ENCODE data around the gene WRAP73.

WRAP73 gene

DNA sequence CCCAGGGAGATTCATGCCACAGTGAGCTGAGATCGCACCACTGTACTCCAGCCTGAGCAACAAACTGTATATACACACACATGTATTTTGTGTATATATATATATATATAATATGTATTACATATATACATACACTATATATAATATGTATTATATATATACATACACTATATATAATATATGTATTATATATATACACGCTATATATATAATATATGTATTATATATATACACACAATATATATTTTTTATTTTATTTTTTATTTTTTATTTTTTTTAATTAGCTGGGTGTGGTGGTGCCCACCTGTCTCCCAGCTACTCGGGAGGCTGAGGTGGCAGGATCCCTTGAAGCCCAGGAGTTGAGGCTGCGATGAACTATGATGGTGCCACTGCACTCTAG lies 11.7 kb upstream of the WRAP73 start:
- Histone ChIP-seq H3K4me3 (ENCODE audit: low read depth, low read length) (no peak overlapping the region), H3K9me3 (no peaks in the 10 kb centered on the region), H3K36me3 (no peaks in the 10 kb centered on the region), H3K4me1 (peaks cover 3% of the 10 kb centered on the region; the same call in 1 of the 2 replicates), H3K27me3 (no peaks in the 10 kb centered on the region)
- DNase-seq: no peak
- TF ChIP-seq, protein P1, sequence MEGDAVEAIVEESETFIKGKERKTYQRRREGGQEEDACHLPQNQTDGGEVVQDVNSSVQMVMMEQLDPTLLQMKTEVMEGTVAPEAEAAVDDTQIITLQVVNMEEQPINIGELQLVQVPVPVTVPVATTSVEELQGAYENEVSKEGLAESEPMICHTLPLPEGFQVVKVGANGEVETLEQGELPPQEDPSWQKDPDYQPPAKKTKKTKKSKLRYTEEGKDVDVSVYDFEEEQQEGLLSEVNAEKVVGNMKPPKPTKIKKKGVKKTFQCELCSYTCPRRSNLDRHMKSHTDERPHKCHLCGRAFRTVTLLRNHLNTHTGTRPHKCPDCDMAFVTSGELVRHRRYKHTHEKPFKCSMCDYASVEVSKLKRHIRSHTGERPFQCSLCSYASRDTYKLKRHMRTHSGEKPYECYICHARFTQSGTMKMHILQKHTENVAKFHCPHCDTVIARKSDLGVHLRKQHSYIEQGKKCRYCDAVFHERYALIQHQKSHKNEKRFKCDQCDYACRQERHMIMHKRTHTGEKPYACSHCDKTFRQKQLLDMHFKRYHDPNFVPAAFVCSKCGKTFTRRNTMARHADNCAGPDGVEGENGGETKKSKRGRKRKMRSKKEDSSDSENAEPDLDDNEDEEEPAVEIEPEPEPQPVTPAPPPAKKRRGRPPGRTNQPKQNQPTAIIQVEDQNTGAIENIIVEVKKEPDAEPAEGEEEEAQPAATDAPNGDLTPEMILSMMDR (IDR thresholded peaks at IDR 0.05; ENCODE audit: low read depth, low read length): no peak

DNA sequence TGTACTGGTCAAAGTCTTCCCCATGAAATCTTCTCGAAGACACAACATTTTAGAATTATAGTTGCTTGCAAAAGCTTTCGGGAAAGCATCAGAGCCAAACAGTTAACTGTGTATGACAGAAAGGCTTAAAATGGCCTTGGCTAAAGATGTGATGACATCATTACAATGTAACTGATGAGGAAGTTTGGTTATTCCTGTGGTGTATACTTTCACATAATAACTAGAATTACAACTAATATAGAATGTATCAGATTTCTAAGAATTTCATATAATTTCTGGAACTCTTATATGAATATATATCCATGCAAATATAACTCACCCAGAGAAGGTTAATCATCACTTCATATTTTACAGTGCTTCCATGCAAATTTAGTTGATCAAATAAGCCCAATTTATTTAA lies 10.8 kb upstream of the WRAP73 start:
- peaks cover 3% of the 10 kb centered on the region; the same call in 1 of the 2 replicates for H3K4me1 ChIP-seq
- TF ChIP-seq, protein P1 (IDR thresholded peaks at IDR 0.05; ENCODE audit: low read depth, low read length): no peak
- no peak for DNase-seq
- H3K27me3 ChIP-seq: no peaks in the 10 kb centered on the region
- H3K4me3 ChIP-seq (ENCODE audit: low read depth, low read length): no peak overlapping the region
- no peaks in the 10 kb centered on the region for H3K9me3 ChIP-seq
- no peaks in the 10 kb centered on the region for H3K36me3 ChIP-seq

DNA sequence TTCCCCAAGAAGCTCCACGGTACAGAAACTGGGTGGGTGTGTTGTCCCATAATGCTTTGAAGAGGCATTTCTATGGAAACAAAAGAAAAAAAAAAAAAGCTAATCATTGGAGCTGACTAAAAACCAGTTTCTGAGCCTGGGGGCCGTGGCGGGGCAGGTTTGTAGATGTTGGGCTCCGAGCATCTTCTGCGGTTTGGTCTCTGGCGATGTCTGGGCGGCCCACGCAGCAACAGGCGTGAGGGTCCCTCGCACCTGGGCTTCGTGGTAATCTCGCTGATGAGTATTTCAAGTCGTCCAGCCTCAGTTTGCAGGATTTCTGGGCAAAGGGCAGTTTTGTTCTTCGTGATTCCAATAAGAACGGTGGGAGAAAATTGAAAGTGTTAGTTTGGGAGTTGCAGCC lies 9.2 kb upstream of the WRAP73 start:
- Histone ChIP-seq H3K4me3 (ENCODE audit: low read depth, low read length) (no peak overlapping the region), H3K27me3 (no peaks in the 10 kb centered on the region), H3K4me1 (peaks cover 3% of the 10 kb centered on the region; the same call in 1 of the 2 replicates), H3K9me3 (no peaks in the 10 kb centered on the region), H3K36me3 (no peaks in the 10 kb centered on the region)
- TF ChIP-seq, protein P1 (IDR thresholded peaks at IDR 0.05; ENCODE audit: low read depth, low read length): no peak
- no peak for DNase-seq

DNA sequence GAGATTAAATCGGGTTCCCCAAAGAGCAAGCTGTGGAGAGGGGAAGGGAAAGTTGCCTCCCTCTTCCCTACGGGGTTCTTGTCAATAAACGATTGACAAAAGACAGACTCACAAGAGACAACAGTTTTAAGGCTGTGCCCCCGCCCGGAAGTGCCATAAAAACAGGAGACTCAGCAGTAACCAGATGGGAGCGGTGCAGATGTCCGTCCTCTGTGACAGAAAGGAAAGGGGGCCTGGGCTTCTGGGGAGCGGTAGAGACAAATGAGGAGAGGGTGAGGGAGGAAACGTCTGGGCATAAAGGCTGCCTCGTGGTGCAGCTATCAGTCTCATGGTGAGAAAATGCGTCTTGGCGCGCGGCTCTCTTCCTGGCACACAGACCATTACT lies 8.3 kb upstream of the WRAP73 start:
- Histone ChIP-seq H3K9me3 (no peaks in the 10 kb centered on the region), H3K4me1 (peaks cover 3% of the 10 kb centered on the region; the same call in 1 of the 2 replicates), H3K4me3 (ENCODE audit: low read depth, low read length) (no peak overlapping the region), H3K27me3 (no peaks in the 10 kb centered on the region), H3K36me3 (no peaks in the 10 kb centered on the region)
- TF ChIP-seq, protein P1 (IDR thresholded peaks at IDR 0.05; ENCODE audit: low read depth, low read length): no peak
- no peak for DNase-seq

DNA sequence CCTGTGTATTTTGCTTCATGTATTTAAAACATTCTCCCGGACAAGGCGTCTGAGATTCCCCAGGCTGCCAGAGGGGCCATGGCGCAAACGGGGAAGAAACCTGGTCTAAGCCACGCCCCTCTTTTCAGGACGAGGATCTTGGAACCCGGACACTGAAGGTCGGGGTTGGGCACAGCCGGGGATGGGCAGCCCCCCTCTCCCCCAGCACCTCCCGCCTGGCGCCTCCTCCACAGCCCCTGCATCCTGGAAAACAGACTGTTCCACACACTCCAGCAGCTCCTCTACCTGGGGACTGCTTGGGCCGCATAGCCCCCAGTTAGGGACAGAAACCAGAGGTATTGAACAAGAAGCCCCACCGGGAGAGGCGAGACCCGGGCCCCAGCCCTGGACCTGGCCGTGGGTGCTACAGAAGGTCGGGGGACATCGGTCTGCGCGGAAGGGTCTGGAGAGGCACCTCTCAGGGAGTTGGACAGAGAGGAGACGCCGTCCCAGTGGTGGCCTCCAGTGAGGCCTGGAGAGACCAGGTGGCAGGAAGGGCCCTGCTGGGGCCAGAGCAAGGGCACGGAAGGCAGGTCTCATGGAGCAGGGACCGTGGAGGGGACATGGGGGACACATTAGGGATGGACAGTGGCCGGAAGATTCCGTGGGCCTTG lies 7.8 kb upstream of the WRAP73 start:
- TF ChIP-seq, protein P1 (IDR thresholded peaks at IDR 0.05; ENCODE audit: low read depth, low read length): no peak
- H3K36me3 ChIP-seq: no peaks in the 10 kb centered on the region
- H3K4me1 ChIP-seq: peaks cover 3% of the 10 kb centered on the region; the same call in 1 of the 2 replicates
- no peak for DNase-seq
- H3K4me3 ChIP-seq (ENCODE audit: low read depth, low read length): no peak overlapping the region
- H3K27me3 ChIP-seq: no peaks in the 10 kb centered on the region
- no peaks in the 10 kb centered on the region for H3K9me3 ChIP-seq

DNA sequence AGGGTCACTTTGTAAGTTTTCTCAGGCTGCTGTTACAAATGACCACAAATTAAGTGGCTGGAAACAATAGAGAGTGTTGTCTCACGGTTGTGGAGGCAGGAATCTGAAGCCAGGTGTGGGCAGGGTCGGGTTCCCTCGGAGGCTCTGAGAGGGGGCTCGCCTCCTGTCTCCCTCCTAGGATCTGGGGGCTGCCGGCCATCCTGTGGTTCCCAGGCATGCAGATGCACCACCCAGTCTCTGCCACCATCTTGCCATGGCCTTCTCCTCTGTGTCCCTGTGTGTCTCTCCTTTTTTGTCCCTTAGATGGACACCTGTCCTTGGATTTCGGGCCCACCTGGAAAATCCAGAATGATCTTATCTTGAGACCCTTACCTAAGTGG lies 7.2 kb upstream of the WRAP73 start:
- no peaks in the 10 kb centered on the region for H3K27me3 ChIP-seq
- no peak overlapping the region for H3K4me3 ChIP-seq (ENCODE audit: low read depth, low read length)
- TF ChIP-seq, protein P1 (IDR thresholded peaks at IDR 0.05; ENCODE audit: low read depth, low read length): no peak
- peaks cover 3% of the 10 kb centered on the region; the same call in 1 of the 2 replicates for H3K4me1 ChIP-seq
- H3K36me3 ChIP-seq: no peaks in the 10 kb centered on the region
- H3K9me3 ChIP-seq: no peaks in the 10 kb centered on the region
- no peak for DNase-seq

All from BE2C (cell line).